Tongue (tissue), 2 donors: ENCODE measurements around the gene XKRX. TPM values are rescaled to one million over a fixed set of nuclear protein-coding genes. Genes with fewer than 3 reads are reported as not detected.
A peak's percentile ranks its signal among the peaks of the same experiment; 100 is the strongest.

Experiments
- DNase-seq: peaks from one replicate; pipeline ENCODE4 v3.0.0-alpha.2; 2015
- total RNA-seq: library from RNA; depleted of rRNA; stranded (reverse); fragments of >200 nt; gene quantifications from one replicate; pipeline ENCODE4 v1.2.3, GENCODE V29; 2014

Gene XKRX
- total RNA-seq, 1 donor from 2014 or later = 1.0 TPM

DNA sequence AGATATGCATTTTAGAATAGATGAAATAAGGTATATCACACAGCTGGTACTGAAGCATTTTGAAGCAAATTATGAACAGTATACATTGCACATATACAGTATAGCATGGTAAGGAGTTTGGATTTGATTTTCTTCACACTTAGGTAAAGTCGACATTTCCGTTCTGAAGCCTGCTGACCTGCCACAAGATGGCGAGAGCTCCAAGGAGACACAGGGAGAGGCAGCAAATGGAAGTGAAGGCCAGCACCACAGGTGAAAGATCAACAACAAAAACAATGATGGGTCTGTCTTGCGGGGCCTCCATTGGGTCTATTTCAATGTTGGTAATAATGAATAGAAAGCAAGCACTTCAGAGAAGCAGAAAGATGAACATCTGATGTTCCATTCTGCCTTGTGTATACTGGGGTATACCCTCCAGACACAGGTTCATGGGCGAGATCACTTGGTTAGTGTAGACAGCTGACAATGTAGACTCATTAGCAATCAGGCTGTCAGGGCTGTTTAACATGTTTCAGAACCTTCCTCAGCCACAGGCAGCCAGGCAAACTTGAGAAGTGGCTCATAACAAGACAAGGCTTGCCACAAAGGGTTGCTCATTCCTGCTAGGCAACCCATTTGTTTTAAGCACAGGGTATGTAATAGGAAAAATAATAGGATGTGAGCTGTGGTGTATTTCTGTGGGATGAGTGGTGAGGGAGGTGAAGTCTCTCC is 33.2 kb downstream of the XKRX start:
- peak; percentile 20 for DNase-seq

DNA sequence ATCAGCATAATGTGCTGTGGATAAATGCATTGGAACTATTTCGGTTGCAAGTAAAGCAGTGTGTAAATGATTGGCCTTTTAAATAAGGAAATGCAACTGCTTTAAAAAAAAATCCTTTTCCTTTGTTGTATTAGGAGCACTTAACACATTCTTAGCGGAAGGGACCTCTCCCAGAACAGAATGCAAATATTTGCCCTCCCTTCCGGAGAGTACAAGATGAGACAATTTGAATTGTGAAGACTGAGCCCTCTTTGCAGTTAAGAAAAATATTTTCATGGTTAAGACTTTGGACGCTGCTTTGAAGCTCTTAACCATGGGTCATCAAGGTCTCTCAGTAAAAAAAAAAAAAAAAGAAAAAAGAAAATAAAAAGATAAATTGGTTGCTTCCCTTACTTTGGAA is 45.1 kb downstream of the XKRX start:
- peak; percentile 5 for DNase-seq

- no peak for DNase-seq
Measured at GRCh38 chrX:100880368-100880767, 48.3 kb downstream of the XKRX start.

DNA sequence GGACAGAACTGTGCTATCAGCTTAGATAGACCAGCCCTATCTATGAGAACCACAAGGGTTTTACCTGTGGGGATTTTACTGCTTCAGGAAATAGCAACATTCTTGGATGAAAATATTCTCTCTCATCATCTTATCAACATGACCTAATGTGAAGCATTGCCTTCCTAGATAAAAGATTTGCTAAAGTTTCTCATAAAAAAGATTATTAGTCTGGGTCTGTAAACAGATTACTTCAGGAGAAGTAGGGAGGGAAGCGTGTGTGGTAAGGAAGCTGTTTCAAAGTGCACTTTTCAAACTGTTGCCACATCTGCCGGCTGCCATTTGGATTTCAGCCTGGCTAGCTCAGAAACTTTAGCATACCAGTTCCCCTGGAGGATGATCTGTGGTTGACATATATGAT is 54.4 kb downstream of the XKRX start, which contains the start of gene NOX1:
Gene NOX1 (minus strand): TSS at position 35 of the 400 bp plus-strand sequence. CDS start 220 bp downstream, outside the sequence.
- no peak for DNase-seq

DNA sequence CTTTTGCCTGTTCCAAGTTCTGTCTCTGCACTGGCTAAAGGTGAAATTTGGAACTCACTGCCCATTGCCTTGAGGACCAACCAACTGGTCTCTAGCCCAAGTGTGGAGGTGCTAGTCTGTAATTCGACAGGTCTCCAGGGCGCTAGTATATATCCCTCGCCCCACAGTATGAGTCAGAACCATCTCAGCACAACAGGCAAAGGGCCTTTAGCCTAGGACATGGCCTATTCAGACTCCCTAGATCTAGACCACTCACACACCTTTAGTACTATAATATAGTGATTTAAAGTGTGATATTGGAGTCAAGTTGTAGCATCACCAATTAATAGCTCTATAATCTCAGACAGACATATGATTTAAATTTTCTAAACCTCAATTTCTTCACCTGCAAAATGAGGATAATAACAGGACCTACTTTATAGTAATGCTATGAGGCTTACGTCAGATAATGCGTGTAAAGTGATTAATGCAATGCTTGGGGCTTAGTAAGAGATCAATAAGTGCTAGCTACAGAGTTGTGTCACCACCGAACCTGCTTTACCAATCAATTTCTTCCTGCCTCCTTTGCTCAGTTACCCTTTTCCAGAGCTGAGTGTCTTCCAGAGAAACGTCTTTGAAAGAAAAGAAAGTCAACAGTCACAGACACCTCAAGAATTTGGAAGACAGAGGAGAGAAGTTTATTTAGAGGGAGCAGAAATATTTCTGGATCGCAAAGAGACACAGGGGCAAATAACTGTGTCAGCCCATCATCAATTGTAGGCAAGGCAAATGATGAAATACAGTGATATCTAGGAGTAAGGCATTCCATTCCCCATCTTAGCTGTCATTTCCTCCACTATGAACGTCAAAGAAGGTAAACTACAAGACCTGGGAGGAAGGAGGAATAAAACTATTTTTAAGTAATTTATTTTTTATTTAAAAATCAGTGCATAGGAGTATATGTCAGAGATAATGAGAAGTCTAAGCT is 56.8 kb downstream of the XKRX start:
- no peak for DNase-seq

- DNase-seq = no peak
Measured at GRCh38 chrX:100870527-100870926, 58.2 kb downstream of the XKRX start.

DNA sequence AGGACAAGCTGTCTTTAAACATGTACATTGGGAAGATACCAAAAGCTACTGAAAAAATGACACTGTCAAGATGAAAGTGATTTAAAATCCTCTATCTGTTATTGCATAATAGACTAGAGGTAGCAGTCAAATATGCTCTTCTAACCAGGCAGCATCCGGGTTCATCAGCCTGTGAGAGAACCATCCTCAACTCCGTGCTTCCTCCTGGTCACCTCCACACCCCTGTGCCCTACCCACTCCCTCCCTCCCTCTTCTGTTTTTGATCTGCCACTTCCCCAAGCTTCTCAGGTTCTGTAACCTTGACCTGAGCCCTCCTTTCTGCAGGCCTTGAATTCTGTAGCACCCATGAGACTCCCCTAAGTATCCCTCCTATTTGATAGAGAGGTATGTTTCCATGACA is 60.4 kb downstream of the XKRX start:
- DNase-seq = no peak

DNA sequence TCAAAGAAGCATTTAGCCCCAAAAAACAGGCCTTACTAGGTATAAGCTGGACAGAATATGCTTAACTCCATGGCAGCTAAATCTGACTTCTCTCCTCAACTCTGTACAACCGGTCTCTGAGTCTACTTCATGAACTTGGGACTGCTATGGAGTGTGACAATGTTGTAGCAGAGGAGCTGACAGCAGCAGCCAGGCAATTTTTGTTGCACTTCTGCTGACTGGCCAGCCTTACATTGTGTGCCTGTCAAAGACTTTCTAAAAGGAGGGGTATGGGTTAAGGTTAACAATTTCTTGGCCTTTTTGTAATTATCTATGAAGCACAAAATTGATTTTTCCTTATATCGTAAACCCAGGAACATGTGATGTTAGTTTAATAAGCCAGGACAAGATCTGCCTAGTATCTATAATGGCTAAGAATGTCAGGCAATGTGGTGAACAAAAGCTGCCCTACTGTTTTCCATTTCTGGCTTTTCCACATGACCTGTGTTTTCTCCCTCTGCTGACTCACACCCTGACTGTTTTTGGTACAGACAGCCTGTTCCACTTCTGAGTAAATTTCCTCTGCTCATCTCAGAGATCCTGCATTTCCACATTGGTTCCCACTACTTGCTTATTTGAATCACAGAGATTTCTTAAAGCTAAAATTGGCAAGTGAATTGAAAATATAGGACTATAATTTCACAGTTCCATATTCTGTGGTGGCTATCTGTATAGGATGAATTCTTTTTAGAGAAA is 63.9 kb downstream of the XKRX start:
- DNase-seq = no peak

Other genes with a start within 250 kb of the XKRX start
- 7.7 TPM for gene SYTL4, start 196.8 kb downstream of the XKRX start, total RNA-seq
- gene CSTF2, start 108.5 kb downstream of the XKRX start, total RNA-seq = 11.4 TPM
- not detected for gene NOX1, start 54.6 kb downstream of the XKRX start, total RNA-seq
- not detected for gene ARL13A, start 40.8 kb upstream of the XKRX start, total RNA-seq
- 12.3 TPM for gene TRMT2B, start 123.2 kb upstream of the XKRX start, total RNA-seq
- 1.7 TPM for gene TMEM35A, start 150.0 kb upstream of the XKRX start, total RNA-seq
- gene CENPI, start 169.3 kb upstream of the XKRX start, total RNA-seq = 11.2 TPM